HG02642 (cell line): ENCODE measurements around the gene MYO6.
A peak's percentile ranks its signal among the peaks of the same experiment; 100 is the strongest.
"Not testable (repeated sequence)": the region's sequence is repeated elsewhere in the genome, so short reads cannot be mapped to it uniquely, and the experiment has no call there.

Source experiments
- ATAC-seq: cut with Tn5 transposase; IDR thresholded peaks from one replicate; pipeline ENCODE4 v1.9.1; 2021; ENCODE audit warnings: mild to moderate bottlenecking; ENCODE audit not compliant: unreplicated experiment, poor library complexity

MYO6 gene

DNA sequence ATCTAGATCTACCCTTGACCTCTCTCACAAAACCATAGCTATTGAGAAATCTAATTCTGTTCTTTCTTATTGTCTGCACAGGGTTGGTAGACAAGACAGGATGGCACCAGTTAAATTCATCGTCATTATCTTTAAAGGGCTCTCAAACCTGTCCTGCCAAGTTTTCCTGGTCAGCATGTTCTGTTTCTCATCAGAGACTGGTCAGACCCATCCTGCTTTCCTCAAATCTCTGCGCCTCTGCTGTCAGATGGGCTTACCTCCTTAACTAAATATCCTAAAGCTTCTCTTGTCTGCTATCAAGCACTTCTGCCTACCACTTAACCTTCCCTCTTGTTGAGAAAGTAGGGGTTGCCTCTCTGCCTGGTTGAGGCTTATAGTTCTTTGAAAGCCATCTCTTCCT is 125.2 kb downstream of the MYO6 start:
- ATAC-seq = no peak

DNA sequence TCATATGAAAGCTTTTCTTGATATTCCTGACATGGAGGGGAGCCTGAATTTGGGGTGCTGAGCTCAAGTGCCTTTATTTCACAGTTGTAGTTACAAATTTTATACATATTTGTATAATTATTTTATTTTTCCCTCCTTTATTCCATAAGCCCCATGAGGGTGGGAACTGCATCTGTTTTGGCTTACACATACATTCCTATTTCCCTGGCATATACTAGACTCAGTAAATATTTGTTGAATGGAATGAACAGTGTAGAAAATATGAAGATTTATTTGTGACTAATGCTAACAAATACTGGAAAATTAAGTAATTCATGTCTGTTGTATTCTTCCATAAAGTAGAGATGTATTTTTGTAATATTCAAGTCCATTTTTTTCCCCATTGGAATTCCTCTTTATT is 127.1 kb downstream of the MYO6 start:
- ATAC-seq = no peak

DNA sequence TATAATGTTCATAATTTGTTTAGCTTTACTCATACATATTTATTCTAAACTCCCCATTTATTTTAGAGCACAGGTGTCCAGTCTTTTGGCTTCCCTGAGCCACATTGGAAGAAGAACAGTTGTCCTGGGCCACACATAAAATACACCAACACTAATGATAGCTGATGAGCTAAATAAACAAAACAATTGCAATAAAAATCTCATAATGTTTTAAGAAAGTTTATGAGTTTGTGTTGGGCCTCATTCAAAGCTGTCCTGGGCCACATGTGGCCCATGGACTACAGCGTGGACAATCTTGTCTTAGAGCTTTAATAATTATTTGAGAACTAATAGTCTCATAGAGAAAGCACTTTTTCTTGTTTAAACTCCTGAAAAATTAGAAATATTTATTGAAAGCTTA is 131.3 kb downstream of the MYO6 start:
- ATAC-seq = no peak

DNA sequence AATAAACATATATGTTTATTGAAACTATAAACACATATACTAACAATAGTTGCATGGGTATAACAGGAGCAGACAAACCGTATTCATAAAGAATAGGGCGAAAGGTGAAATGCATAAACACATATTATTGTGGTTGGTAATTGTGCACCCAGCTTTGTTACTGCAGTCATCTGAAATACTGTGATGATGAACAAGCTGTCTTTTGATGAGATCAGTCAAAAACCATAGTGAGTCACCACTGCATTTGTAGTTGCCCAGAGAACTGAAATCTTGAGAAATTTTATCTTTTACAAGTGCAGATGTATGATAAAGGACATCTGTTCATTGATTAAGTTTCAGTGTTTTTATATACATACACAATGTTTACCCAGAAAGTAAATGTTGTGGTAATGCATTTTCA is 133.7 kb downstream of the MYO6 start:
- ATAC-seq = no peak

DNA sequence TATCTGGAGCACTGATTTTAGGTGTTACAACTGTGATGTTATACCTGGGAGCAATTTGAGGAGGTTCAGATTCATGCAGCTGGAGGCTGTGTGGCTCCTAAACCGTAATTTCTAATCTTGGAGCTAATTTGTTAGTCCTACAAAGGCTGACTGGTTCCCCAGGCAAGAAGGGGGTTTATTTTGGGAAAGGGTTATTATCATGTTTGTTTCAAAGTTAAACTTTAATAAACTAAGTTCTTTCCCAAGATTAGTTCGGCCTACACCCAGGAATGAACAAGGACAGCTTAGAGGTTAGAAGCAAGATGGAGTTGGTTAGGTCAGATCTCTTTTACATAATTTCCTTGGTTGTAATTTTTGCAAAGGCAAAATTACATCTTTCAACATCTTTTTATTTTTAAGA is 135.8 kb downstream of the MYO6 start:
- ATAC-seq = no peak

DNA sequence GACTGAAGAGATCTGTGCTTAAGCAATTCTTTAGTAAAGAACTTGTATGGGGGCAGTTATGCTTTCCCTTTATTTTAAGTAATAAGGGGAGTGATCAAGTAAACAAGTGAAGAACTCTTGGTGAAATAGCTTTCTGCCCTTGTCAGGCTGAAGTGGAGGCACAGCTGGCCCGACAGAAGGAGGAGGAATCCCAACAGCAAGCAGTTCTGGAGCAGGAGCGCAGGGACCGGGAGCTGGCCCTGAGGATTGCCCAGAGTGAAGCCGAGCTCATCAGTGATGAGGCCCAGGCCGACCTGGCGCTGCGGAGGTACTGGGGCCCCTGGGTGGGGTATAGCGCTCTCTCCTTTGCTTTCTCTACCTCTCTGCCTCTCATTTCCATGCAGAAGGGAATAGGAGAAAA is 143.3 kb downstream of the MYO6 start:
- ATAC-seq = no peak

DNA sequence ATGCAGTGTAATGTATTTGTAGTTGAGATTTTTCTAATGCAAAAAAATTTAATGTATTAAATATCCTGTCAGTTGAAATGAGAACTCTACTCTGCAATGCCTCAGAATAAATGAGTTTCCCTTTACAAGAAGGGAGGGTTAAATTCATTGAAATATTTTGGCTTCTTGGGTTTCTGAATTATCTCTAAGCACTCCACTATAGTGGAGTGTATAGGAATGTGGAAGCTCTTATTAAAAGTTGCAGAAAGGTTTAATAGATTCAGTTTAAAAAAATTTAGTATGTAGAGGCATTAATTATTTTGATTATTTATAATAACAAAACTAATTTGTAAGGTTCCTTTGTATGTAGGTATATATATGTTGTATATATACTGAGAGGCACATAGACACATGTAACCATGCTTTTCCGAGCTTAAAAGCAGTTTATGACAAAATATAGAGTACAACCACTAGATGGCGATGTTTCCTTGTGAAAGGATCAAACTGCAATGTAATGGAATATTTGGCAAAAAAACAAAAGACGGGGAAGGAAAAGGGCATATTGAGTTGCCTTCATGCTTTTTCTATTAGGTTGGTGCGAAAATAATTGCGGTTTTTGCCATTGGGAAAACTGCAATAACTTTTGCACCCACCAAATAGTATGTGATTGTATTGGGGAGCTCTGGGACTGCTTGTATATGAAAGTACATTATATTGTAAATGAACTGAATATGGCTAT is 144.2 kb downstream of the MYO6 start:
- peak; percentile 87 for ATAC-seq

DNA sequence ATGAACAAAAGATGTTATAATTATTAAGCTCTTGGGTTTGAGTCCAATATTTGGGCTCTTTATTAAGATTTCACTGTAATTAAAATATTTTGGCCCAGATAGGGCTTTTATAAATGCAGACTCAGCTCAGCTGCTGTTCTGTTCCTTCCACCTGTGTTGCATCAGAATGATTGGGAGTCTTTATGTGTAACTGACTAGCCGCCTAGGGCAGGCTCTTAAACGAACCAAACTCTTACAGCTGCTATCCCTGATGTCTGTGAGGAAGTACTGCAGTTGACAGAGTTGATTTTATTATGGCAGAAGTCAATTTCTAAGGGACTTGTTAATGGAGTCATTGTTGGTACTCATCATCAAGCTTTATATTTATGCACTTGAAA is 144.7 kb downstream of the MYO6 start:
- no peak for ATAC-seq

DNA sequence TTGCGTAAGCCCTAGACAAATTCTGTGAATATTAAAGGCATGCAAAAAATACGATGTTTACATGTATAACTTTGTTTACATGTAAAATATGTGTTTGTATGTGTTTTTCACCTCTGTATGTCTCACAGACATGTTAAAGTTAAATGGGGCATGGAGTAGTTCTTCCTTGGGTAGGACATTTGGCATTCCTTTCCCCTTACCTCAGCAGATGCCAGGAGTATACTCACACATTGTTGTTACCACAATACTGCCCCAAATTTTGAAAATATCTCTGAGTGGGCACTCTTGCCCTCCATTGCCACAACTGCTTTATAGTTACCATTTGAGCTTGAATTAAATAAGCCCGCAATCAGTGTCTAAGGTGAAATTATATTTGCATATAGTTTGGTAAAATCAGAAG is 147.5 kb downstream of the MYO6 start:
- ATAC-seq = no peak

DNA sequence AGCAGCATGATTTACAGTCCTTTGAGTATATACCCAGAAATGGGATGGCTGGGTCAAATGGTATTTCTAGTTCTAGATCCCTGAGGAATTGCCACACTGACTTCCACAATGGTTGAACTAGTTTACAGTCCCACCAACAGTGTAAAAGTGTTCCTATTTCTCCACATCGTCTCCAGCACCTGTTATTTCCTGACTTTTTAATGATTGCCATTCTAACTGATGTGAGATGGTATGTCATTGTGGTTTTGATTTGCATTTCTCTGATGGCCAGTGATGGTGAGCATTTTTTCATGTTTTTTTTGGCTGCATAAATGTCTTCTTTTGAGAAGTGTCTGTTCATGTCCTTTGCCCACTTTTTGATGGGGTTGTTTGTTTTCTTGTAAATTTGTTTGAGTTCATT is 151.2 kb downstream of the MYO6 start:
- not testable (repeated sequence) for ATAC-seq

DNA sequence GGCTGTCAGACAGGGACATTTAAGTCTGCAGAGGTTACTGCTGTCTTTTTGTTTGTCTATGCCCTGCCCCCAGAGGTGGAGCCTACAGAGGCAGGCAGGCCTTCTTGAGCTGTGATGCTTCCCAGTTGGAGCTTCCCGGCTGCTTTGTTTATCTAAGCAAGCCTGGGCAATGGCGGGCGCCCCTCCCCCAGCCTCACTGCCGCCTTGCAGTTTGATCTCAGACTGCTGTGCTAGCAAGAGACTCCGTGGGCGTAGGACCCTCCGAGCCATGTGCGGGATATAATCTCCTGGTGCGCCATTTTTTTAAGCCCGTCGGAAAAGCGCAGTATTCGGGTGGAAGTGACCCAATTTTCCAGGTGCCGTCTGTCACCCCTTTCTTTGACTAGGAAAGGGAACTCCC is 156.1 kb downstream of the MYO6 start:
- not testable (repeated sequence) for ATAC-seq

DNA sequence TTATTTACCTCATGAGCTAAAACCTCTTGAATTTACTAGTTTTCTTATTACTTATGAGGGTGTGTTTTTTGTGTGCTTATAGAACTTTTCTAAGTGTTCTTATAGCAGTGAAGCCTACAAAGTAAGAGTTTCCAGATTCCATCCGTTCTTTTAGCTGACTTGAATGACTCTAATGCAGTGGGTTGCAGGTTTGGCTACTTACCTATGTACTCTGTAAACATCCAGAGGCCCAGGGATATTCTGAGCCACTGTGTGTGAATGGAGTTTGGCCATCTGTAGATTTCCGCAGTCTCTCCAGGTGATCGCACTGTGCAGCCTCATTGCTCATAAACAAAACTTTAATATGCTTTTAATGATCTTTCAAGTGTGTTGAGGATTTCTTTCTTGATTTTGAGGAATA is 157.8 kb downstream of the MYO6 start:
- no peak for ATAC-seq

DNA sequence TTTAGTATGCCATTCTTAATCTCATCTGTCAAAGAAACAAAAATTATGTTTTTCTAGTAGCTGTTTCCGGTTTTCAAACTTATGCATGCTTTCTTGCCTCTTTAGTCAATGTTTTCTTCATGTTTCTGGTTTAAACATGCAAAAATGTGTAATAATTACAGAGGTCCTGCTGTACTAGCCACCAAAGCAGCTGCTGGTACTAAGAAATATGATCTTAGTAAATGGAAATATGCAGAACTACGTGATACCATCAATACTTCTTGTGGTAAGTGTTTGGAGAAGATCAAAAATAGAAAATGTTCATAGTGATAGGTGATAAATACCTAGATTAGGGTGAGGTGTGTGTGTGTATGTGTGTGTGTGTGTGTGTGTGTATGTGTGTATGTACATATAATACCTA is 158.4 kb downstream of the MYO6 start:
- no peak for ATAC-seq

DNA sequence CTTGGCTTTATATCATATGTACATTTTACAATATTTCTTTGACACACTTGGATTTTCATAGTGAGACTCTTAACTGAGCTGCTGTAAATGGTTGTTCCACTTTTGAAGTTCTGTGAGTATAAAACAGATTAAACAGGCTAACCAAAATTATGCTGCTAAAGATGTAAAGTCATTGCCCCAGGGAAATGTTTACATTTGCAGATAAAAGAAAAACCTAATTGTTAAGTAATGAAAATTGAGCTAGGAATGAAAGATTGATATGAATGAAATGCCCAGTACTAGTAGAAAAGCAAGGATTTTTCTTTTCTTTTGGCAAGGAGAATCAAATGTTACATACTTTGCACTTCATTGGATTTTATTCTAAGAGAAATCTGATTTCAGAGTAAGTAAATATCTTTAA is 164.0 kb downstream of the MYO6 start:
- no peak for ATAC-seq

DNA sequence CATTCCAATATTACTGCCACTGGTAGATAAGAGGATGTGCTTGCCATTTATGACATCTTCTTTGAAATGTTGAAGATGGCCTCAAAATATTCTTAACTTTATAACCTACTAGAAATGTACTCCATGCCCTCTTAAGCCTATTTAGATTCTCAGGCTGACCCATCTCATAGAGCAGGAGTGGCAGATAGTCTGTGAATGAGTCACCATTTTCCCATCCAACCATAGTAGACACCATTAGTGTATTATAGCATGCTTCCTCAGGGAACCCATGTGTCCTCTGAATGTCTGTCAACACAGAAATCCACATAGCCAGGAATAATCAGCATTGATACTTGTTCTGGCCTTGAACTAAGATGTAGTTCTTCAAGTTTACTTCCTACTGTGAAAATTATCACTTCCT is 173.2 kb downstream of the MYO6 start:
- ATAC-seq = no peak

DNA sequence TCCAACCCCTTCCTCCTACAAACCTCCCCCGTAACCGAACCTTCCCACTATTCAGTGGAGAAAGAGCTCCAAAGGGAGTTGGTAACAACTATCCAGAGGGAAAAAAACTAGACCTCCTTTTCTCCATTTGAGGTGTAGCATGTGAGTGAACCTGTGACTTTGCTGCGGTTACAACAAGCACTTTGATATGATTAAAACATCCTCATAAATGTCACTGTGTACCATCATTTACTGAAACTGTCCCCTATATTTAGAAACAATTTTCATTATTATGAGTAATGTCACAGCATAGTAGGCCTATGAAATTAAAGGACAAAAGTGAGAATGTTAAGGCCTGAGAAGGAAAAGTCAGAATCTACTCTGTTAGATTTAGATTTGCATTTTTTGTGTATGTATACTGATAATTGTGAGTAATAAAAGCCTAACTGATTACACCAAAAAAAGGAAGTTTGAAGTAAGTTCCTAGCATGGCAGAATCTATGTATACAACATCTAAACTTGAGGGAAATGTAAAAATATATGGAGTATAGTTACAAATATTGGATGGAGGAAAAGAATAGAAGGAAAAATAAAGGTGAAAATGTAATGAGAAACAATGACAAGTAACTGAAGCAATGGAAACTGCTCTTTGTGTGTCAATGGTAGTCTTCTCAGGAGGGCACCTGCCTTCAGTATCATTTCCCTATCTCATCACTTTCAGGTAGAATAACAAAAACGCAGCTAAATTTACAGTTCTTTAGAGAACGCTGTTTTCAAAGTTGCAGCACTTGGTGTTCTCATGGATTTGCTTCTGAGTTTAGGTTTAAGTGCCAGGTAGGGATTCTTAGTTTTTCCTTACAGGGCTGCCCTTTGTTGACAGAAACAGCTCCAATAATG is 177.5 kb downstream of the MYO6 start:
- ATAC-seq = peak; percentile 74

DNA sequence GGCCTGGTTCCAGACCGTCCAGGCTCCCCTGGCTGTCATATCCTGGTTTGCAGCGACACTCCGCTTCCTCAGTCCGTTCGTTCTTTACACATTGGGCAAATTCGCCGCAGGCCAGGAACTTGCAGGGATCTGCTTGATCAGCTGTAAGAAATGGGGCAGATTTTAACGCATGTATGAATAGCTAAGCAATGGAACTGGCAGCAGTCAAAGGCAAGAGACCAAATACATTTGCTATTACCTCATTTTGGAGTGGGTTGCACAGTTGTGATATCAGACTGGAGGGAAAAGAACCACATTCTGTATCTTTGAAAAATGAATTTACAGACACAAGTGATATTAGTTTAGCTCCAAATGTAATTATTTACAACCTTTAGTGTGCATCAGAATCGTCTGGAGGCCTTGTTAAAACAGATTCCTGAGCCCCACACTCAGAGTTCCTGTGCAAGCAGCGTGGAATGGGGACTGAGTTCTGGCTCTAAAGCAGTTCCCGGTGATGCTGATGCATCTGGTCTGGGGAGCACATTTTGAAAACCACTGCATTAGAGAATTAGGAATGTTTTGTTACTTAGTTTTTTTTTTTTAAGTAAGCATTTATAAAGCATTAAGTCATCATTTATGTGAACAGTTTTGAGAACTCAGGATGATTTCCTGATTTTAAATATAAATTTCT is 182.1 kb downstream of the MYO6 start:
- no peak for ATAC-seq

DNA sequence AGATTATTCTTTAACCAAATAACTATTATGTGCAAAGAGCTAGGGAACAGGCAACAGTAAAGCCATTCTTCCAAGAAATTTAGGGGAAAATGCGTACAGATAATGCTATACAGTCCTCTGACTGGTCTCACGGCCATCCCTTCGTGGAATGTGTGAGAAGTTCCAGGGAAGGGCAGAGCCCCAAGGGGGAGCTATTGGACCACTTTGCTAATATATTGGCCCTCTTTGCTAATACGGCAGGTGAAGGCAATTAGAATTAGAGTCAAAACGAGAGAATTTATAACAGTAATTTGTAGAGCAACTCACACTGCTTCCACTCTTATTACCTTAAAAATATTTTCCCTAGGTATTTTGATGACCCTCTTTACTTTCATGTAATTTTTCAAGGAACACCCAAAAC is 183.0 kb downstream of the MYO6 start:
- peak; percentile 46 for ATAC-seq

DNA sequence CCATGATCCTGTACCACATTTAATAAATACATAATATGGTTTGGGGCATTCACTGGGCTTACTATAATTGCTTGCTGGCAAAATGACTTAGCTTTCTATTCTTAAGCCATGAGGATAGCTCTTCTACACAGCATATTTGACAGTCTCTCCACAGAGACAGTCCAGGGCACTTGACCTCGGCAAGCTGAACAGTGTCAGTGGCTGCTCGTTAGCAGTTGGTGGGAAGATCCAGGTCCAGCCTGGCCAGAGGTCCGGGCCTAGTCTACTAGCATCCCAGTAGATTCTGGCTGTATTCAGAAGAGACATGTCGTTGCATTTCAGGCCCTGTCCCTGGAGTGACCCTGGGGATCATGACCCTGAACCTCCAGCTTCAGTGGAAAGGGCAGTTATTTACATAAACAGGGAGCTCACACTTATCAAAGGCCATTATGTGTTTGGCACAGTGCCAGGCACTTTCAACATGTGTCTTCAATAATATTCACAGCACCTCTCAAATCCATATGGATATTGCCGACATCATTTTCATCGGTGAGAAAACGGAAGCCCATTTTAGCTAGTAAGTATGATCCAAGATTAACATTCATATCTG is 184.4 kb downstream of the MYO6 start:
- no peak for ATAC-seq

DNA sequence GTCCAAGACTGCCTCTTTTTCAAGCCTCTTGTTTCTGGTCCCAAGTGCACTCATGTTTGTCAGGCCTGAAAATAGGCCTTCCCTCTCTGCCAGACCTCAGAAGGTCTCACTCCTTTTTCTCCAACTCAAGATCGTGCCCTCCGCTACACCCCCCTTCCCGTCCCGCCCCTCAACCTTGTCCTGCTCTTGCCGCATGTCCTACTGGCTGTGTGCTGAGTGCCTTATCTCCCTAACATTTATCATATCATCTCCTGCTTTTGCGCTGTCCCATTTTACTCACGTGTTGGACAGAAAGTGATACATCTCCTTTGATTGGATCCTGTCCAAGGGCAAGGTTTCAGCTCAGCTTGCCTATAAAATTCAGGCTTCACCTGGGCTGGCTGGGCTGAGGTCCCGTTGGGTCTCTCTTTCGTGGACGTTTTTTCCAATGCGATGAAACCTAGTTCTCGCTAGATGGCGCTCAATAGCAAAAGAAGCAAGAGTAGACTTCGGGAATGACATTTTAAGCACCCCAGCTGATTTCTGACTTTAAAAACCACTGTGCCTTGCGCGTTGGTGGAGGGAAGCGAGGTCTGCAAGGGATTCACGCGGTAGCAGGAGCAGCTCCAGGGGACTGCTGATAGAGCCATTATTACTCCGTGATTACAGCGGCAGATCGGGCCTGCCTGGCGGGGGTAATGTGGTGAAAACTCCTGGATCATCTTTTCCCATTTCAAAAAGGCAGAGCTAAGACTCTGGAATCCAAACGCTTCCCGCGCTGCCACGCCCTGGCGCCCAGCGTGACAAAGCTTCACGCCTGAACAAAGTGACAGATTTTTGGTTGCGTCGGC is 185.8 kb downstream of the MYO6 start:
- peak; percentile 69 for ATAC-seq
